HG02623 (cell line): Measurements from ENCODE around the gene FDXR.
A peak's percentile ranks its signal among the peaks of the same experiment; 100 is the strongest.
"Not testable (repeated sequence)": the region's sequence is repeated elsewhere in the genome, so short reads cannot be mapped to it uniquely, and the experiment has no call there.

Source experiments
- ATAC-seq: cut with Tn5 transposase; IDR thresholded peaks from one replicate; pipeline ENCODE4 v1.9.1; 2021; ENCODE audit warnings: moderate library complexity; ENCODE audit not compliant: unreplicated experiment

Gene FDXR, protein sequence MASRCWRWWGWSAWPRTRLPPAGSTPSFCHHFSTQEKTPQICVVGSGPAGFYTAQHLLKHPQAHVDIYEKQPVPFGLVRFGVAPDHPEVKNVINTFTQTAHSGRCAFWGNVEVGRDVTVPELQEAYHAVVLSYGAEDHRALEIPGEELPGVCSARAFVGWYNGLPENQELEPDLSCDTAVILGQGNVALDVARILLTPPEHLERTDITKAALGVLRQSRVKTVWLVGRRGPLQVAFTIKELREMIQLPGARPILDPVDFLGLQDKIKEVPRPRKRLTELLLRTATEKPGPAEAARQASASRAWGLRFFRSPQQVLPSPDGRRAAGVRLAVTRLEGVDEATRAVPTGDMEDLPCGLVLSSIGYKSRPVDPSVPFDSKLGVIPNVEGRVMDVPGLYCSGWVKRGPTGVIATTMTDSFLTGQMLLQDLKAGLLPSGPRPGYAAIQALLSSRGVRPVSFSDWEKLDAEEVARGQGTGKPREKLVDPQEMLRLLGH

DNA sequence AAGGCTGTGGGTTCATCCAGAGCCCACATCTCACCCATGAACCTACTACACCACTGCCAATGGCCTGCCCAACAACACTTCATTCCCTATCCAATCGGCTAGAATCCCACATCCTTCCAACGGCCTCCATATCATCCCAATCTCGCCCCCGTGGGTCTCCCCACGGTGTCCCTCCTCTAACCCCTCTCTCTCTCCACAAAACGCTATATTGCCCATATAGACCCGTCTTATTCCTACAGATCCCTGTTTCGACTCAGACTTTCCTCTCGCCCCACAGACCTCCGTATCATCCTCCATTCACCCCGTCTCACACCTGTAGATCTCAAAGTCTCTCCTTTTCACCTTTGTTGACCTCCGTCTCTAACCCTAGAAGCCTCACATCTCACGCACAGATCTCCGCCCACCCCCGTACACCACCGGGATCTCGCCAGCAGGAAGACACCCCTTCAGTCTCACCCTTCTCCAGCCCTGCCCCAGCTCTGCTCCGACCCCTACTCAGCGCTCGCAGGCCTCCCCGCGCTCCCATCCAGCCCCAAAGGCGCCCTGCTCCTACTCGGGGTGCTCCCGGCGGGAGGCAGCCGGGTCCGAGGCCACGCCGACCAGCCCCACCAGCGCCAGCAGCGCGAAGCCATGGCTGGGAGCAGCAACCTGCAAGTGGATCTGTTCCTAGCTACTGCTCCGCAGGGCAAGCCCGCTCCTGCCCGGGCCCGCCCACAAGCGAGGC lies at the start of gene FDXR:
Gene FDXR (minus strand): TSS at position 682 of the 724 bp plus-strand sequence. CDS start 50 bp downstream, at position 632.
- peak; percentile 11 for ATAC-seq

DNA sequence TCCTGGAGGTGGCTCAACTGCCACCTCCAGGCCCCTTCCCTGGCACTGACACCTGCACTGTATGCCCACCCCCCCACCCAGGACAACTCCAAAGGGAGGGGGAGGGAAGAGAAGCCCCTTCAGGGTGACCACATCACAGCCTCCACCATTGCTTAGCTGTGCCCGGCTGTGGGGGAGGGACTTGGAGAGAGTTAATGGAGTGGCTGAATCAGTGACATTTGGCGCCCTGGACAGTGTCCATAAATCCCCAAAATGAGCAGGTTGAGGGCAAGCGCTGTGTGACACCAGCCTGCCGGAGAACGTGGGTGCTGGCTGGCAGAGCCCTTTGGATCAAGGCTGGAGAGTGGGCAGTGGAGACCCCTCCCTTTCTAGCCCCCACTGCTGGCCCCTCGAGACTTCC lies 49.4 kb upstream of the FDXR start:
- no peak for ATAC-seq

DNA sequence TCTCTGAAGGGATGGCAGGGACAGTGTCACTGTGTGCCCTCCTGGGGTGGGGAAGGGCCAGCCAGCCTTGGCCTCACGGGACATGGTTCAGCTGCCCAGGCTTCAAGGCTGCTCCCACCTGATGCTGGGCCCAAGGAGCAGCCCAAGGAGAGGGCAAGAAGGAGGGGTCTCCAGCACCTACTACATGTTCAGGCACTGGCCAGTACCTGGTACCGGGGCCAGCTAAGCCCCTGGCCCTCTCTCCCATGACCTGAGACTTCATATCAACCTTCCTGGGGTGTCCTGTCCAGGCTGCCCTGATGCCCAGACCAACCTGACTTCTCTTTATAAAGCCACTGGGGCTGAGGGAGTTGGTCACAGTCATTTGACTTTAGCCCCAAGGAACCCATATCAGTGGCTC lies 49.0 kb upstream of the FDXR start:
- ATAC-seq = no peak

DNA sequence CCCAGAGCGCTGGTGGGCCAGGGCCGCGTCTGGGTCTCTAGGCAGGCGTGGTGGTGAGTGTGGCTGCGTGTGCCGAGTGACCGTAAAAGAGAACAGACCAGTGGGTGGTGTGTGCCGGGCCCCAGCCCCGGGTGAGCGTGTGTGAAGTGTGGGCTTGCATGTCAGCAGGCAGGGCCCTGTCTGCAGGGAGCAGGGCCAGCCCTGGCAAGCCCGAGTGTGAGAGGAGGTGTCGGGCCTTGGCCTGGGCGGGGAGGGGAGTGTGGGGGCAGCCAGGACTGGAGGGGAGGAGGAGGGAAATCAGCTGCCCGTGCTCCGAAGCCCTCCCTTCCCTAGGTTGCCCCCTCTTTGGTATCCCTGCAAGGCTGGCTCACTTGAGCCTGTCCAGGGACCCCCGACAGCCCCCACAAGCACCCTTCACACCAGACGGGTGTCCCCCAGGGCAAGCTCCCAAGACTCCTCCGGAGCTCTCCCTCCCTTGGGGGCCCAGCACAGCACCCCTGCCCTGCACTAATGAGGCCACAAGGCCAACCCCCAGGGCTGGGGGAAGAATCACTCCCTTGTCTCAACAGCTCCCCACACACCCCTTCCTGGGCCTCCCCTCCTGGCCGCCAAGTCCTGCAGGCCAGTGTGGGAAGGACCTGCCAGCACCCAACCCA lies 48.4 kb upstream of the FDXR start:
- no peak for ATAC-seq

DNA sequence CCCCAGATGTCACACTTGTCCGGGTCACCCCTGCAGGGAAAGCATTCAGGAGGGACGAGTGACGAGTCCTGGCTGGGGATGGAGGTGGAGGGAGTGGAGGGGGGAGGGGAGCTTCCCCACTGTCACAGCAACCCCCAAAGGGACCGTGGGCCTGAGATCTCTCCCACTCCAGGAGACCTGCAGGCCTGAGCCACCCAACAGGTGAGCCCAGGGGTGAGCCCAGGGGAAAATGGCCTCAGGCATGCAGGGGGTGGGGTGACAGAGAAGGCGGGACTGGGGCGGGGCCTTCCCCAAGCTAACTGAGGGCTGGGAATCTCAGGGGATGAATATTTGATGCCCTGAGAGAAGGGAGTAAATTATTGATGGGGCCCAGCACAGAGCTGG lies 47.8 kb upstream of the FDXR start:
- no peak for ATAC-seq

DNA sequence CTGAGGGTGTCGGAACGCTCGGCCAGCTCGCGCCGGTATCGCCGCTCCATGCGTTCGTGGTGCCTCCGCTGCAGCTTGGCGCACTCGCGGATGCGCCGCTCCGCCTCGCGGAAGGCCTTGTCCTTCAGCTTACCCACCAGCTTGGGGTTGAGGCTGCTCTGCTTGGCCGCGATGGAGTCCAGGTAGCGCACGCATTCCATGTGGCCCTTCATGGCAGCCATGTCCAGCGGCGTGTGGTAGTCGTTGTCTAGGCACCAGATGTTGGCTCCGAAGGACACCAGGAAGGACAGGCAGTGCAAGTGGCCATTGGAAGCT lies 47.5 kb upstream of the FDXR start:
- ATAC-seq = no peak

DNA sequence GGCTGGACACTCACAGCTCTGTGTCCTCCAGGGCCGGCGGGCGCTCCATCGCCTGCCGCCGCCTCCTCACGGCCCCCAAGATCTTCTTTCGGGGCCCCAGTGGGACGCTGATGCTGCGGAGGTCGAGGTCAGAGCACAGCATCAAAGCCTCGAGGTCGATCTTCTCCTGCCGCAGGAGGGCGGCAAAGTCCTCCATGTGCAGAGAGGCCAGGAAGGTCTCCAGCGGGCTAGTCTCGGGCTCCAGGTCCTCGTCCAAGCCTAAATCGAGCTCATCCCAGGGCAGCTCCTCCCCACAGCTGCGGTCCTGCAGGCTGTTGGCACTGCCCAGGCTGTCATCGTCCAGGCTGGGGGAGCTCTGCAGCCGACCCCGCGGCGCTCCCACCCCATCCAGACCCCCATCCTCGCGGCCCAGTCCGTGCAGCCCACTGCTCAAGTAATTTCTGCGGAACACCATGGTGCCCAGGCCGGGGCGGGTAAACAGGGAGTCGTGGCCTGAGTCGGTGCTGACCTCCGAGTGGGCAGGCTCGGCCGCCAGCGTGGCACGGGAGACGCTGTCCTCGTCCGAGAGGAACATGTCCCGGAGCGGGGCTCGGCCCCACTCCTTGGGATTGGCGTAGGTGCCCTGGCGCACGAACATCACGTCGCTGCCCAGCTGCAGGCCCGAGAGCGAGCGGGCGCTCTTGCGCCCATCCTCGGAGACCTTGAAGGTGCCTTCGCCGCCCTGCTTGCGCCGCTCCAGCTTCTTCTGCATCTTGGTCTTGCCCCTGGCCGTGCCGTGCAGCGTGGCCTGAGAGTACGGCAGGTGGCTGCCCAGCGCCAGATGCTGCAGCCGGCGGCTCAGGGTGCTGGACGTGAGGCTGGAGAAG lies 46.9 kb upstream of the FDXR start:
- no peak for ATAC-seq

DNA sequence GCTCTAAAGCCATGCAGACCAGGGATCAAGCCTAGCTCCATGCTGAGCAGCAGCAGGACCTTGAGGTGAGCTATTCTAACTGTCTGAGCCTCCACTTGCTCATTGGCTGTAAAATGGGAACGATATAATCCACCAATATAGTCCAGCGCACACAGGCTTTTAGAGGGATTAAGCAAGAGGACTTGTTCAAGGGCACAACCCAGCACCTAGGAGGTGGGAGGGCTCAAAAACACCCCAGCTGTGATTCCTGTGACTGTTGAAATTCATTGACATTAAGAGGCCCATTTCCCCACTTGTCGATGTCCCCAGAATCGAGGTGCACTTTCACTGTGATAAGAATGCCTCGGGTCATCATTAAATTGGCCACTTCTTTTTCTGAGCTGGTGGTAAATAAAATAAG lies 46.1 kb upstream of the FDXR start:
- no peak for ATAC-seq

DNA sequence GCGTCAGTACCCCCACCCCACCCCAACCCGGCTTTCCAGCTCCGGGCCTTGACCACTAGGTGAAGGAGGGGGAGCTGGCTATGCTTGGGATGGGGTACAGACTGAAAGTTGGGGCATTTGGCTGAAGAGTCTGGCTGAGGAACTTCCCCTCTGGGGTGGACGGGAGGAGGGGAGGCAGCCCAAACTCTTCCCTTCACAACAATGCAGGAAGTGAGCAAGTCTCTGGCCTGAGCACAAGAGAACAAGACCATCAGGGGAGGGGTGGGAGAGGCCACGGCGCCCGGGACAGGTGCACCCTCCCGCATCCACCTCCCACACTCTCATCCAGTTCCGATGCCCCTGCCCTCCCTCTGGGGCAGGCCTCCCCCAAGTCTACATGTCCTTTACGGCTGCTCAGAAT lies 44.6 kb upstream of the FDXR start:
- ATAC-seq = no peak

DNA sequence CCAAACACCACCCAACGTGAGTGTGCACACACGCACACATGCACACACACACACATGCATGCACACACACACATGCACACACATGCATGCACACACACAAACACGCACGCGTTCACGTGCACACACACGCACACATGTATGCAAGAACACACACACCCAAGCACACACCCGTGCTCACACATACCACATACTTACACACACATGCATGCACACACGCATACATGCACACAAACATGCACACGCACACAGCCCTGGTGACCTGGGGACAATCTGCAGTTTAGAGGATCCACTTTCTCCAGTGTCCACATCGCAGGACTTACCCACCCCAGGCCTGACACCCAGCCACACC lies 44.0 kb upstream of the FDXR start:
- no peak for ATAC-seq

DNA sequence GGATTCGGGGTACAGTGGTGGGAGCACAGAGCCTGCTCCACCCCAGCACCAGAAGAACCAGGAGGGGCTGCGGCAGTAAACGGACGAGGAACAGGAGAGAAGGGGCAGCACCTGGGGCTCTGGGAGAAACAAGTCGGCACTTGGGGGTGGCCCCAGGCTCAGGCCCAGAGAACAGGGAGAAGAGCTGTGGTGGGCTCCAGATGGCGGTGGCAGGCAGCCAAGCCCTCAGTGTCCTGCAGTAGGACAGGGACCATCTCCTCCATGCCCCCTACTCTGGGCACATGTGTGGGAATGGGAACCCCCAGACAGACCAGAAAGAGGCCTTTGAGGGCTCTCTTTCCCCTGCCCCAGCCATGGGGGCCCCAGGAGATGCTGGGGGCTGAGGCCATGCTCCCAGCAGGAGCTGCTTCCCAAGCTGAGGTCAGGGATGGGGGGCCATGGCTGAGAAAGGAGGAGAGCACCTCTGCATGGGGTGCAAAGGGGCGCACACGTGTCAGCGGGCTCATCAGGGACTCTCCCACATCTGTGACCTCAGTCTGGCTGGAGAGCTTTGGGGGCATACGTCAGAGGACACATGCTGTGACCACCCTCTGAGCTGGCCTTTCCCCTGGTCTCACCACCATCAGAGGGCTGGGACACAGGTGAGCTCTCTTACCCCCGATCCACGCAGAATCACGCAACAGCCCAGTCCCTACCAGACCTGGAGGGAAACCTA lies 43.5 kb upstream of the FDXR start:
- ATAC-seq = no peak

DNA sequence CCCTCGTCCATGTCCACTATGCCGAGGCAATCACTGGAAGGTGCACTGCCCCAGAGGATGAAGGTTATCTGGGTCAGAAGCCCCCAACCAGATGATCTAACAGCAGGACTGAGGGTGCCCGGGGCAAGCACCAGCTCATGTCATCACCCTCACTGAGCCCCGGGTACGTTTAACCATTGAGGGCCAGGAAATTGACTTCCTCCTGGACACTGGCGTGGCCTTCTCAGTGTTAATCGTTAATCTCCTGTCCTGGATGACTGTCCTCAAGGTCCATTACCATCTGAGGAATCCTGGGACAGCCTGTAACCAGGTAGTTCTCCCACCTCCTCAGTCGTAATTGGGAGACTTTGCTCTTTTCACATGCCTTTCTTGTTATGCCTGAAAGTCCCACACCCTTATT lies 38.6 kb upstream of the FDXR start:
- ATAC-seq = not testable (repeated sequence)

DNA sequence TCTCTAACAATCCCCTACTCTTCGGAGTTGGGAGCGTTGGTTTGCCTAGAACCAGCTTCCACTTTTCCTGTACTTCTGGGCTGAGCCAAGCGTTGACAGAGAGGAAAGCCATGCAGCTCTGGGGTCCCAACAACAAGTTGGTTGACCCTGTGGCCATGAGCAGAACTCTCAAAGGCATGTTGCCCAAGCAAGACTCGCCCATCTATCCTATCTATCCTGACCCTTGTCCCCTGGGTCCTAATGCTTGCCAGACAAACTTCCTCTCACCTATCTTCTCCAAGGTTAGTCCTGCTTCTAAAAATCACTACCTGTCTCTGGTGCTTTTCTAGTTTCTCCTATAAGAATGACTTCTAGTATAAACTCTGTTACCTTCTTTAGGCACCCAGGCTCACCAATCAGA lies 36.3 kb upstream of the FDXR start:
- ATAC-seq = not testable (repeated sequence)

DNA sequence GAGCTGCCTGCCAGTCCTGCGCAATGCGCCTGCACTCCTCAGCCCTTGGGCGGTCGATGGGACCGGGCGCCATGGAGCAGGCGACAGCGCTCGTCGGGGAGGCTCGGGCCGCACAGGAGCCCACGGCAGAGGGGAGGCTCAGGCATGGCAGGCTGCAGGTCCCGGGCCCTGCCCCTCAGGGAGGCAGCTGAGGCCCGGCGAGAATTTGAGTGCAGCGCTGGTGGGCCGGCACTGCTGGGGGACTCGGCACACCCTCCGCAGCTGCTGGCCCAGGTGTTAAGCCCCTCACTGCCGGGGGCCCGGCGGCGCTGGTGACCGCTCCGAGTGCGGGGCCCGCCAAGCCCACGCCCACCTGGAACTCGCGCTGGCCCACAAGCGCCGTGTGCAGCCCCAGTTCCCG lies 34.2 kb upstream of the FDXR start:
- no peak for ATAC-seq

DNA sequence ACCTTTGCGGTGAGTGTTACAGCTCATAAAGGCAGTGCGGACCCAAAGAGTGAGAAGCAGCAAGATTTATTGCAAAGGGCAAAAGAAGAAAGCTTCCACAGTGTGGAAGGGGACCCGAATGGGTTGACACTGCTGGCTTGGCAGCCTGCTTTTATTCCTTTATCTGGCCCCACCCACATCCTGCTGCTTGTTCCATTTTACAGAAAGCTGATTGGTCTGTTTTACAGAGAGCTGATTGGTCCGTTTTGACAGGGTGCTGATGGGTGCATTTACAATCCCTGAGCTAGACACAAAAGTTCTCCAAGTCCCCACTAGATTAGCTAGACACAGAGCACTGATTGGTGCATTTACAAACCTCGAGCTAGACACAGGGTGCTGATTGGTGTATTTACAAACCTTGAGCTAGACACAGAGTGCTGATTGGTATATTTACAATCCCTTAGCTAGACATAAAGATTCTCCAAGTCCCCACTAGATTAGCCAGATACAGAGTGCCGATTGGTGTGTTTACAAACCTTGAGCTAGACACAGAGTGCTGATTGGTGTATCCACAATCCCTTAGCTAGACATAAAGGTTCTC lies 33.5 kb upstream of the FDXR start:
- not testable (repeated sequence) for ATAC-seq

DNA sequence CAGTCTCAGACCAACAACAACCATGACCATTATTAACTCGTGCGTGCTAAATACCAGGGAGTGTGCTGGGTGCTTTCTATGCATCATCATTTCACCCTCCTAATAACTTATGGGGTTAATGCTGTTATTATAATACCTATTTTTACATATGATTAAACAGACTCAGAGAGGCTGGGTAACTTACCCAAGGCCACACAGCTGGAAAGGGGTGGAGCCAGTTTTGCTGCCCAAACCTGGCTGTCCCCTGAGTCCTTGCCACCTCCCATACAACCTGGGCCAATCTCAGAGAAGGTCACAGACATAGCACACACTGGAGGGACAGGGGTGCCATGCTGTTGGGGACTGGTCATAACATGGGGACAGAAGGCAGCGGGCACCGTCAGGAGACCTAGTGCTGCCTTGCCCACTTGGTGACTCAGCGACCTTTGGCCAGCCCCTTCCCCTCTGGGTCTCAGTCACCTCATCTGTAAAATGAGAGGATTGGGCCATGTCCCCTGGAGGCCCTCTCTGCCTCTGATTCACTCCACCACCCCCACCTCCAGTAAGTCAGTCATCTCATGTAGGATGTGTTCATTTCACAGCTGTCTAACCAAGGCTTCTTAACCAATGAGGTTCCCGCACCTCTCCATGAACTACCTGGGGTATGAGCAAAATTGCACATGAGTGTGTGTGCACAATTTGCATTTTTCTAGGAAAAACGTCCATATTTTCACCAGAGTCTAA lies 32.1 kb upstream of the FDXR start:
- ATAC-seq = no peak

DNA sequence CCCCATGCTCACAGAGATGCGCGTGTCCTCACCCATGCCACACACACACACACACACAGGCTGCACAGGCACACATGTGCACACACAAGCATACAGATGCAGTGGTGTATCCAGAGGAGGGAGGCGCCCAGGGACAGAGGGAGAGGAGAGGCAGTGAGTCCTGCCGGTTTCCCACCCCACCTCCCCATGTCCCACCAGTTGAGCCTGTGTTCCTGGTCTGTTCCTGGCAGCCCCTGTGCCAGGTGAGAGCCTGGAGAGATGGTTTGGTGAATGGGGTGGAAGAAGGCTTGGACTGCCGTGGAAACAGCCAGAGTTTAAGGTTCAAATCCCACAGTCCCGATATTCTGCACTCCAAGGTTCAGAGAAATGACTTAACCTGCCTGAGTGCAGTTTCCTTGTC lies 30.9 kb upstream of the FDXR start:
- no peak for ATAC-seq

DNA sequence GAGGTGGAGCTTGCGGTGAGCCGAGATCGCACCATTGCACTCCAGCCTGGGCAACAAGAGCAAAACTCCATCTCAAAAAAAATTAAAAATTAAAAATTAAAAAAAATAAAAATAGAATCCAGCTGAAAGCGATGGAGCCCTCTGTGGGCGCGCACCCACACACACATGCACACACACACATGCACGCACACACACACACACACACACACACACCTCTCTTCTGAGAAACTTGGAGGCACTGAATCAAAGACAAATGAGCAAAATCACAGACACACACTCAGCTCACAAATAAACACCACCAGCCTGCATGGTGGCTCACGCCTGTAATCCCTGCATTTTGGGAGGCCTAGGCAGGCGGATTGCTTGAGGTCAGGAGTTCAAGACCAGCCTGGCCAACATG lies 30.2 kb upstream of the FDXR start:
- no peak for ATAC-seq

DNA sequence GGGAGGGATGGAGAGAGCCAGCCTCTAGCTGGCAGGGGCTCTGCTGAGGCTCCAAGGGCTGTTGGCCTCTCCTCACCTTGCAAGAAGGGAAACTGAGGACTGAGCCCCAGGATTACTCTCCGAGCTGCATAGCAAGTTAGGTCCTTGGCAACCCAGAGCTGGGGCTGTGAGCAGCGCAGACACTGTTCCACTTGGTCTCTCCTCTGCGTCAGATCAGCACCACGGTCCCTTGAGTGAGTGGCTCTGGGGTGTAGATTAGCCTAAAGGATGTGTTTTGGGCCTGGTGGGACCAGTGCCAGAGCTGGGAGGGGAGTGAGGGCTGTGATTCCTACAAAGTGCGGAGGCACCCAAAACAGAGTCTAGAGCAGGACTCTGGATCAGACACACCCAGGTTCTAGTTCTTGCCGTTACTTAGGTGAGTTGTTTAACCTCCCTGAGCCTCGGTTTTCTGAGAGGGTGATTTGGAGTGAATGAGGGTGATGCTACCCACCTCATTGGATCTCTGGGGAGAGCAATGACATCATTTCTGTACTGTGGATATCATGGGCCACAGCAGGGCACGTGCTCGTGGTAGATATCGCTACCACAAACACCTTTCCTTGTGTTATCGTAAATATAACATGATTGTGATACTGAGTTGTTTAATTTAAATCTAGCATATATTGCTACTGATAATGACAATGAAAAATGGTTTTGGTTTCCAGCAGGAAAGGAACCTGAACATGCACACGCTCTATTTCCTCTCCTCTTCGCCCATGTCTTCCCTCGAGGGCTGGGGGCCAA lies 28.8 kb upstream of the FDXR start:
- ATAC-seq = no peak
